Cortex of kidney (tissue), 1 donor: ENCODE measurements around the gene C11orf98.
A peak's percentile ranks its signal among the peaks of the same experiment; 100 is the strongest.
"Not testable (repeated sequence)": the region's sequence is repeated elsewhere in the genome, so short reads cannot be mapped to it uniquely, and the experiment has no call there.

Experiments used
- DNase-seq: peaks from one replicate; lab custom pipeline; 2025; lab: John Stamatoyannopoulos, UW

Gene C11orf98

DNA sequence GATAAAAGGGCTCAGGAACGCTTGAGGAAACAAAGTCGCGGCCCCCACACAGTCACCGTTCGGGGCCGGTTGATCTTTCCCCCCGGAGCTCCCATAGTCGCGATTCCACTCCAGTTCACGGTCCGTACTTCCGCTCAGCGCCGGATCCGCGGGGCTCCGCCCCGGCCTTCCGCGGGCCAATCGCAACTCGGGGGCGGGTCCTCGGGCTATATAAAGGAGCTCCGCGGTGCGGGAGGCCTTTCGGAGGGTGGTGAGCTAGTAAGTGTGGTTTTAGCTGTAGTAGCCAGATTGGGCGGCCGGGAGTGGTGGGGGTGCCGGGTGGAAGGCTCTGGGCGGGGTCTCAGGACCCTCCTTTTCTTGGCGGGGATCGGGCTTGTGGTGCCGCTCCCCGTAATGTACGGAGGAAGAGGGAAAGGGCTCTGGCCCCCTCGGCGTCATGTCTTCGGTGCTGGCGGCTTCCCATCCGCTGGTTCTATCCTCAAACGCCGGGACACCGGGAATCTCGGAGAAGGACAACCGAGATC is at the start of gene C11orf98, which contains the start of gene CSKMT:
Gene C11orf98, minus strand, starts transcription at position 136 of the 524 bp plus-strand sequence. Its CDS starts 41 bp downstream, at position 95.
Gene CSKMT, plus strand, starts transcription at position 238 of the 524 bp plus-strand sequence. CDS start 568 bp downstream, outside the sequence.
- no peak for DNase-seq

DNA sequence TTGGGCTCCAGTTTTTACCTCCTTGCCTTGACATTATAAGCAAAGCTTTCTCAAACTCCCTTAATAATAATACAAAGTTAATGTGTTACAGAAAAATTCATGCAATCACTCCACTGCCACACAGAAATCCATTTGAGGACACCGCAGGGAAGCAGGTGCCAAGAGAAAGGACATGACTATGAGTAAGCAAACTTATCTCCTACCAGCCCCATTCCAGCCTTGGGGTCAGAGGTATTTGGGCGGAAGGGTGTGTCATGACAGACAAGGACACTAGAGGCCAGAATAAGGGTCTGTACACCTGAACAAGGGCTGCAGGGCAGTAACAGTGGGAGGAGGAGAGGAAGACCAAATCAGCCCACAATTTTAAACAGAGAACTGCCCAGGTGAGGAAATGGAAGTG is 48.3 kb upstream of the C11orf98 start:
- no peak for DNase-seq

DNA sequence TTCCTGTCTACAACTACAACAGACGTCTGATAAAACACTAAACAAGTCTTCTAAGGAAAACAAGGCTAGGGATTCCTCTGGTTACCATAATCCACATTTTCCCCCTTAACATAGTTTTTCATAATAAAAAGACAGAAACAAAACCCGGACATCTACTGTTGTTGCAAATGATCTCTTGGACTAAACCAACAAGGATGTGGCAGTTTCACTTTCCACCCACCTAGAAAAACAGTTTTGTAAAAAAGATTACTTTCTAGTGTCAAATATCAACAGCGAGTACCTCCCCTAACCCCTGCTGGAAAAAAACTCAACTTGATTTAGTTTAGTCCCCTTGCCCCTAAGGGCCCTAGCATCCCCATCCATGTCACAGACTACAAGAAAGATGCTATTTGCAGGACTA is 47.9 kb upstream of the C11orf98 start:
- DNase-seq: no peak

DNA sequence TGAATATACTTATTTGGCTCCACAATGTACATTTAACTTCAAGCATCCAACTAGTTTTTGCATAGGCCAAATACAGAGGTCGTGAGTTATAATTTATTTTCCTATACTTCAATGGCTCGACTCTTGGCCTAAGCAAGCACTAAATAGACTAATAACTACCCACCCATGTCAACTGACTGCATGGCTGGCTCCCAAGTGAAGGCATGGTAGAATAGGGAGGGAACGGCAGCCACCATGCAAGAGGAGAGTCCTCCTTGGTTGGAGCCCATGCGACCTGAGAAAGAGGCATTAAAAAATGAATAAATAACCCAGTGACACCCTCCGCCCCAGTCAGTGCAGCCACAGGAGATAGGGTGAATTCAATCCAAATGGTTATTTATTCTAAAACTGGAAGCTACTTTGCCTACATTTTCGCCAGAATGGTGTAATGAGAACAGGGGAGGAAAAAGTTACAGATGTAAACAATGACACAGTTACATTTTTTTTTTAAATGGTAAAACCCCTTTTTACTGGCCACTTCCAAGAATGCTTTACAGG is 47.3 kb upstream of the C11orf98 start:
- no peak for DNase-seq

DNA sequence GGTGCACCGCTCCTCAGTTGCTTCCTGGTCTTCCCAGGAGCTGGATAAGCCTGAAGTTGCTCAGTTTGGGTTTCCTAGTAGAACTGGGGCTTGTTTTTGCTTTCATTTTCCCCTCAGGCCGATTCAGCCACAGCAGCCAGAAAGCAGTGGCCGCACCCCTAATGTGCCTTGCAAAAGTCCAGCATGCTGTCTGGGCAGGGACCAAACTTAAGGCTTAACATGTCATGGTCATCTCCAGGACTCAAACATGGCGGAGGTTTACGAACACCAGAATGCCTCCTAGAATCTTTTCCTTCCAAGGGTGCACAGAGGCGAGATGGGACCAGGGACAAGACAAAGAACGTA is 45.0 kb upstream of the C11orf98 start:
- DNase-seq: no peak

DNA sequence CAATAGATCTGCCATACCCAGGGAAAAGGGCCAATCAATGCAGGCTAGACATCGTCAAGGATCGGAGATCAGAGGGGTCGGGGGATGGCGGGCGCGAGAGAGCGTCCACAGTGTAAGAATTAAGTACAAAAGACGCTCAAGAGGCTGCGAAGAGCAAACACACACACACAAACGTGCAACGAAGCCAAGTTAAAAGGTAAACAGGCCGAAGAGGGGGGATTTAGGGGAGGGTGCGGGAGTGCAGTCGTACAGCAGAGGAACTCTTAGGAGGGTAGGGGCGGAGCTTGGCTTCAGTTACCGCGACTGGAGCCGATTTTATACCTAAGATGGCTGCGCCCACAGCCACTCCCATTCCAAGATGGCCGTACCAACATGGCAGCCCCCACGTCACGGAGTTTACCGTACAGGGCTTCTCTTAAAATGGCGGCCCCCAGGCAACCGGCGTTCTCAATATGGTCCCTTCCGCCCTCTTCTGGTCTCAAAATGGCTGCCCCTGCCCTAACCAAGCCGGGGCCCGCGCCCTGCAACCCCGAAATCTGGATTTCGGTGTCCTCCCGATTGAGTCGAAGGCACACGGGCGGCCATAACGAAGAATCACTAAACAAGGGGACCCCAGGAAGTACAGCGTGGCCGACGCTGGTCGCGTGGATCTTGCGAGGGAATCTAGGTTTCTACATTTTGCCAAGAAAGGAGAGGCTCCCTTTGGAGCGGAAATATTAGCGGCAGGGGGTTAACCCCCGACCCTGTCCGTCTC is 44.4 kb upstream of the C11orf98 start:
- no peak for DNase-seq

DNA sequence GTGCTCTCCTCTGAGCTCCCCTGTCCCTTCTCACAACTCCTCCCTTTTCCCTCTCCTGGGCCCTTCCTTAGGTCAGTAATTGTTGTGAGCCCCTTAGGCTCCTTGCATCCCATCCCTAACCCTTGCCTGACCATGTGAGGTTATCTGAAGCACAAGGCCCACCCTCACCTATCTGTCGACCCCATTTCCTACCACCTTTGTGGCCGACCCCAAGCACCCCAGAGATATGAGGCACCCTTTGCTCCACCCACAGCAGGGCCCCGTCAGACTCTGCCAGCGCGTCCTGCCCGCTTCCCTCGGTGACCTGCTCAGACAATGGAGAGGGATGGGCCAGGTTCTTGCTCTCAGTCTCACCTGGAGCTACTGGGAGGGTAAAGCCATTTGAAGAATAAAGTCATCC is 43.8 kb upstream of the C11orf98 start:
- no peak for DNase-seq

DNA sequence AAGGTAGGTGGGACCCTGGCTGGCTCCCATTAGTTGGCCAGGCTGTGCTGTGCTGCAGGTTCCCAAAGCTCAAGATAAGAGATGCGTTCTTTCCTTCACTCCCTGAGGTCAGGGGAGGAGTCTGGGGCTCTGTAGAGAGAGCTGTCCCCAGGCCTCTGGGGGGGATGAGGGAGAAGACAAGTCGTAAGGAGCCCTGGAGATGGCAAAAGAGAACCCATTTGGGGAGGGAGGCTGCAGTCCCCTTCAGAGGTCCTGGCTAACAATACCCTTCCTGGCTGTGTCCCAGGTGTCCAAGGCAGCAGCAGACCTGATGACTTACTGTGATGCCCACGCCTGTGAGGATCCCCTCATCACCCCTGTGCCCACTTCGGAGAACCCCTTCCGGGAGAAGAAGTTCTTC is 43.4 kb upstream of the C11orf98 start:
- no peak for DNase-seq

DNA sequence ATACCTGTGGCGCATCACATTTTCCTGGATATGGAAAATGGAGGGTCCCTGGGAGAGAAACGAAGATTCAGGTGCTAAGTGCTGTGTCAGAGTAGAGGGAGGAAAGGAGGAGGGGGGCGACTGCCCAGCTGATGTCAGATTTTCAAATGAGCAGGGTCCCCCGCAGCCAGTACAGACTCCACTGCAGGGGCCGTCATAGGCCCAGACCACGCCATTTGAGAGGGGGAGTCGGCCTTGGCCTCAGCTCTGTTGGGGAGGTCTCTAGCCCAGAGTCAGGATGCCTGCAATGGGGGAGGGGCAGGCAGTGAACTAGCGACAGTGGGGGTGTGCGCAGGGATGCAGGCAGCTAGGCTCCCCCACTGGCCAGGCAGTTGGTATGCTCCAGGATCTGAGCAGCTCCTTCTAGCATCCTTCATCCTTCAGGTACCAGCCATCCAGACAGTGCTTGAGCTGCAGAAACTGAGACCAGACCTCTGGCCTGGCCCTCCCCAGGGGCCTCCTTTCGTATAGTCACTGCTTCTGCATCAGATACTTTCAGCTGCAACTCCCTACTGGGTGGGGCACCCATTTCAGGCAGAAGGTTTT is 42.4 kb upstream of the C11orf98 start, which contains the start of the genes BSCL2 and GNG3:
Gene BSCL2, minus strand, starts transcription at position 148 of the 585 bp plus-strand sequence. CDS start 229 bp downstream, outside the sequence.
Gene GNG3, plus strand, starts transcription at position 400 of the 585 bp plus-strand sequence. CDS start 620 bp downstream, outside the sequence.
- DNase-seq: no peak

DNA sequence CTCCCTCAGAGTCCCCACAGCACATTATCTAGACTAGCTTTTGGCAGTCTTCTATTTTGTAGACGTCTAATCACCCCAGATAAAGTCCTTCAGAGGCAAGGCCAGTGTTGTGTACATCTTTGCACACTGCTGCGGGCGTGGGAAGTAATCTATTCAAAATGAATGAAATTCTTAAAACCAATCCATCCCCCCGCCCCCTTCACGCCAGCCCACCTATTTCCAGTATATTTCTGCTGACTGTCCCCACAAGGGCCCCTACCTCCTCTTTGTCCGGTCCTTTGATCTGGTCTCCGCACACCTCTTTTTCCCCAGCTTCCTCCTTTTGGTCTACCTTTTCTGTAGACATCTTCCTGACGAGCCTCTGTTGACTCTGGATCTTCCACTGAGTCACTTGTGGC is 41.8 kb upstream of the C11orf98 start:
- DNase-seq: no peak

DNA sequence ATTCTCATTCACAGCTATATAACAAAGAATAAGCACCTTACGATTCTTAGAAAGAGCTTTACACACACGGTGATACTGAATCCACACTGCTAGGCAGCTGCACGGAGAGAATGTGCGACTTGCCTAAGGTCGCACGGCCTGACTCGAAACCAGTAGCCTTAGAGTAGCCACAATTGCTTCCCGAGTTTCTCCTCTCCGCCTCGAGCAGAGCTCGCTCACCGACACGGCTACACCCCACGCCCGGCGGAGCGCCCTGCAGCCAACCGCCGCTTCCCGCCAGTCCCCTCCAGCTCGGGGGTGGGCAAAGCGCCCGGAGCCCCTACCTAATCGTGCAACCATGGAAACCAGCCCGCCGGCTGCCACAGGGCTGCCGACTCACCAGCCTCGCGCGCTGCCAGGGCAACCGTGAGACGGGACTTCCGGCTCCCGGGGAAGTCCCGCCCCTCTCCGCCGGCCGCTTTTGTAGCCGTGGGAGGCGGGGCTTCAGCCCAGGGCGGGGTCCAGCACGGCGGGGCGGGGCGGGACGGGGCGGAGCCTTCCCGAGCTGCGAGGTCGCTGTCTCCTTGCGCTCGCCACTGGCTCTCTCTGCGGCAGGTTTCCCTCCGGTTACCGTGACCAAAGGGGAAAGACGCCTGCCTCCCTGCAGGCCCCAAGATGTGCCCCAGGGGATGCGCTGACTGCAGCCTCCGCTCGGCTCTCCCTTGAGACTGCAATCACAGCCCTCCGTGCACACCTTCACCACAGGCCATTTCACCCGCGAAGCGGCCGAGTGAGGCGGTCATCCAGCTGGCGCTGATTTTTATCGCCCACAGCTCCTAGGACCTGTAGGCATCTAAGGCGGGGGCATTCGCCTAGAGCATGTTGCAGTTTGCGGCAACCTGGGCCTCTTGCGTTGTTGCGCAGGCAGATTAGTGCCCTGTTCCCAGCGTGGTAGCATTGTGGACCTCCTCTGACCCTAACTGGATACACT is 41.2 kb upstream of the C11orf98 start:
- DNase-seq: peak; percentile 71

DNA sequence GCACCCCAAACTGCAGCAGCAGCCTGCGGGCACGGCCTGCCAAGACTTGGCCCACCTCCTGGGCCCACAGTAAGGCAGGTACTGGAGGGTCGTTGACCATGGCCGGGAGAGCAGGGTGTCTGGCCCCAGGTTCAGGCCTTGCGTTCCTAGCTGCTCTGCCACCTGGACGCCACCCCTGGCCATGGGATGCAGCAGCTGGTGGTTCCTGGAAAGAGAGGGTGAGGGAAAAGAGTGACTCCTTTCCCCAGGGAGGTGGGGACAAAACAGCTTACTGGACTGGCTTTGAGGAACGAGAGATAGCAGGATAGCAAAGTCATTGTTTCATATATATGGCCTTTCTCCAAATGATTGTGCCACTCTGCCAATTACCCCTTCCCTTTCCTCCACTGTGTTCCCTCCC is 40.4 kb upstream of the C11orf98 start:
- no peak for DNase-seq

DNA sequence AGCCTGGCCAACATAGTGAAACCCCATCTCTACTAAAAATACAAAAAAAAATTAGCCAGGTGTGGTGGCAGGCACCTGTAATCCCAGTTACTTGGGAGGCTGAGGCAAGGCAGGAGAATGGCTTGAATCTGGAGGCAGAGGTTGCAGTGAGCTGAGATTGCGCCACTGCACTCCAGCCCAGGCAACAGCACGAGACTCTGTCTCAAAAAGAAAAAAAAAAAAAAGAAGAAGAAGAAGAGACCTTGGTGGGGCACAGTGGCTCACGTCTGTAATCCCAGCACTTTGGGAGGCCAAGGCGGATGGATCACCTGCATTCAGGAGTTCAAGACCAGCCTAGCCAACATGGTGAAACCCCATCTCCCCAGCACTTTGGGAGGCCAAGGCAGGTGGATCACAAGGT is 38.9 kb upstream of the C11orf98 start:
- not testable (repeated sequence) for DNase-seq

DNA sequence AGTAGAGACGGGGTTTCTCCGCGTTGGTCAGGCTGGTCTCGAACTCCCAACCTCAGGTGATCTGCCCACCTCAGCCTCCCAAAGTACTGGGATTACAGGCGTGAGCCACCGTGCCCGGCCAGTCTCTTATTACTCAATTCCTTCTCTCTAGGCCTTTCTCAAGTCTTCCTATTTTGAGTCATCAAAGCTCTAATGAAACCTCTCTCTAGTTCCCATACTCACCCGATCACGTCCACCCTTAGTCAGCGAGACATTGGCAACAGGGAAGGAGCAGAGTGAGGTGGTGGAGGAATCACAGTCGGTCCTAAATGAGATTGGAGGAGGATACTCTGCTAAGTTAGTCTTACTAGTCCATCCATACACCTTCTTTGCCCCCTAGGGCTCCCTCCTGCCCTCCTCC is 37.2 kb upstream of the C11orf98 start:
- DNase-seq: no peak

DNA sequence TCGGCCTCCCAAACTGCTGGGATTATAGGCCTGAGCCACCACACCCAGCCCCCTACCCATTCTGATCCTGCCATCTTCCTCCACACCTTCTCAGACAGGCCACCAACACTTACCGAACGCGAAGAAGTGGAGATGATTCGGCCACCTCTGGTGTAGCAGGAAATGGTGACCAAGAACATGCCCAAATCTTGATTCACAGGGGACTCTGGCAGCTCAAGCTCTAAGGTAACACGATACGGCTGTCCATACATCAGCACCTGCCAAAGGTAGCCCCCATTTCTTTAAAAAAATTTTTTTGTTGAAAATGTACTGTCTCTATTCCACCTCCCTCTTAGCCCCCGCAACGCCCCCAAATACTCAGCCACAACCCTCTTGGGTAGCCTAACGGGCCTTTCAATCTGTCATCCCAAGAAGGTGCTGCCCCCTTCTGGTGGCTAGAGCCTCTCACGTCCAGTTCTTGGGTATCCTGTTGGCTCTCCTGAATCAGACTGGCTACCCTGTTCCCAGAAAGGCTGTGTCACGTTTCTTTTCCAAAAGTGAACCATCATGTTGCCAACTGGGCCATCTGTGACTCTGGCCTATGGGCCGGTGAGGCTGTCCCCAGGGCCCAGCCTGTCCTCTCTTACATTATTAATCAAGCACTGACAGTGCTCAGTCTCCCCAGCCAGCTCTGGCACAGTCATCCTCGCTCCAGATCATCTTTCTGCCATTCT is 29.6 kb upstream of the C11orf98 start:
- no peak for DNase-seq

DNA sequence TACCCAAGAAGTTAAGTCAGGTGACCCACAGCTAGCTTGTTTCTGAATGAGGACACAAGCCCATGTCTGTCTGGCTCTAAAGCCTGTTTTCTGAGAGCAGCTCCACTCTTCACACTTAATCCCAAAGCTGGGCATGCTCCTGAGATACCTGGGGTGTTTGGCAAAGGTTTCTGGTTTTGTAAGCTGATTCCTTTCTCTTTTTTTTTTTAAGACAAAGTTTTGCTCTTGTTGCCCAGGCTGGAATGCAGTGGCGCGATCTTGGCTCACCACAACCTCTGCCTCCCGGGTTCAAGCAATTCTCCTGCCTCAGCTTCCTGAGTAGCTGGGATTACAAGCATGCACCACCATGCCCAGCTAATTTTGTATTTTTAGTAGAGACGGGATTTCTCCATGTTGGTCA is 28.6 kb upstream of the C11orf98 start:
- DNase-seq: not testable (repeated sequence)

DNA sequence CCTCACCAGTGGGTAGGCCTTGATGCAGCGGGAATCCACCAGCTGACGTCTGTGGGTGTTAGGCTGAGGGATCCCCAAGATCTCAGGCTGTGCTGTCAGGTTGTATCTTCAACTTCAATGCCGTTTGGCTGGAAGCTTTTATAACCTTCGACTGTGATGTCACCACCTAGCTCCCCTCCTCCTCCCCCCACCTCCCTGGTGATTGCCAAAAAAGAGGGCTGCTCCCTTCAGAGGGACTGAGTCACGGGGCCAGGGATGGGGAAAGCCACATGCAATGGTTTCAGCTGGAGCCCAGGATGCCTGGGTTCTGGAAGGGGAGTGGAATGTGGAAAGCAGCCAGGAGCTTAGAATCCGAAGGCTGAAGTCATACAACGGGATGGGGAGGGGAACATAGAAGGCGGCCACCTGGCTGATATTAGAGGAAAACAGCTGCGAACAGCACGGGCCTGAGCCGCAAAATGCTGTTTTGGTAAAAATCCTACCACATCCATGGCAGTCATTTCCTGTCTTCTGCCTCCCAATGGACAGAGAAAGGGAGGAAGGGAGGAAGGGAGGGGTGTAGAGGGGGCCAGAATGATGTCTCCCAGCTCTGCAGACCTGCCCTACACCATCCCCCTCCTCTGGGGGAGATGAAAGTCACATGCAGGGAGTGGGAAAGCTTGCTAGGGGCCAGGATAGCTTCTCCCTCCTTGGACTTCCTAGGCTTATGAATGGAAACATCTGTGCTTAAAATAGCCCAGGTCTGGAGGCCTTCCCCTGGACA is 24.6 kb upstream of the C11orf98 start, which contains the start of gene LRRN4CL:
Gene LRRN4CL, minus strand, starts transcription at position 110 of the 763 bp plus-strand sequence. CDS start 1,022 bp downstream, outside the sequence.
- no peak for DNase-seq

DNA sequence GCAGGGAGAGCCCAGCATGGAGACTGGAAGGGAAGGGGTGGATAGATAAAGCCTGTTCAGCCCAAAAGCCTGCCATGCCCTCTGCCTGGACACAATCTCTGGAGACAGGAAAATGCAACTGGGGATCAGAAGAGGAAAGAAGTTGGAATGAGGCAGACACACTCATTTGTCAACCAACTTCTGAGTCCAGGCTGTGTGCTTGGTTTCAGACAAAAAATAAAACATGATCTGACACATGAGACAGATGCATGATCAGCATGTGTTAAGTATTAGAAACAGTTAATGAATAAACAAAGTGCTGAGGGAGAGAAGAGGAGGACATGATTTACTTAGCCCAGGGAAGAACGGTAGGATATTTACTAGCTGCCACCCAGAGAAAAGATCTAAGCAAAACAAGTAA is 23.5 kb upstream of the C11orf98 start:
- DNase-seq: no peak

DNA sequence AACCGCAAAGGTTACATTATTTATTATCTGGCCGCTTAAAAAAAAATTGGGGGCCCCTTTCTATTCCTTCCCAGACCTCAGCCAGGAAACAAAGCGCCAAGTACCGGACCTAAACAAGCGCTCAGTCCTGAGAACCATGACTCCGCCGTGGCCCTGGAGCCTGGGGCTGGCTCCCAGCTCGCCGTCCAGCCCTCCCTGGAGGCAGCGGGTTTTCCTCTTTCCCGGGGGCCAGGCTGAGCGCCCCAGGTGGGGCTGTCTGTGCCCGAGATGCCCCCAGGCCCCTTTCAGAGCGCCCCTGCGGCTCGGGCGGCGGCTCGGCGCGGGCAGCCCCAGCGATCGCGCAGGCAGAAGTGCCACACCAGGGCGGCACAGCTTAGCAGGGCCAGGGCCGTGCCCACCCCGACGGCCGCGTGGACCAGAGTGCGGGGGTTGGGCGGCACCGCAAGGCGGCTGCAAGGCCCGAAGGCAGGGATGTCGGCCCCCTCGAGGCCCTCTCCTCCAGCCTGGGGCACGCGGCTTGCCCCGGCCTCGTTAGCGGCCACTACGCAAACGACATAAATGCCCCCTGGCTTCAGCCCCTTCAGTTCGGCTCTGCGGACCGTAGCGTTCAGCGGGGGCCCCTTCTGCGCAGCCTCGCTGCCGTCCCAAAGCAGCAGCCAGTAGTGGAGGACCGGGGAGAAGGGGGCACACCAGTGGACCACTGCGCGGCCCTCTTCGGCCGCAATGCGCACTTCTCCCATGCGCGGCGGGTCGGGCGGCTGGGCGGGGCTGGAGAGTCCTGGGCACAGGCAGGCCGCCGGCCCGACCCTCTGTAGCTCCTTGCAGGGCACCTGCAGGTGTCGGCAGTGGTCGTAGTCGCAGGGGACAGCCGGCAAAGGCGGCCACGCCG is 22.7 kb upstream of the C11orf98 start:
- DNase-seq: no peak
